GM21390 (cell line): Measurements from ENCODE around the gene TRIM44.
"Not testable (repeated sequence)": the region's sequence is repeated elsewhere in the genome, so short reads cannot be mapped to it uniquely, and the experiment has no call there.

ENCODE experiments used
- ATAC-seq: cut with Tn5 transposase; IDR thresholded peaks from one replicate; pipeline ENCODE4 v1.9.1; 2021; ENCODE audit not compliant: unreplicated experiment

Gene TRIM44

GRCh38 chr11:35750315-35750714 lies 87.7 kb downstream of the TRIM44 start:
- no peak for ATAC-seq

- ATAC-seq: no peak
Observed at GRCh38 chr11:35750981-35751663, 88.5 kb downstream of the TRIM44 start.

GRCh38 chr11:35751664-35752061 lies 89.1 kb downstream of the TRIM44 start:
- ATAC-seq: no peak

- no peak for ATAC-seq
Observed at GRCh38 chr11:35752115-35752514, 89.5 kb downstream of the TRIM44 start.

GRCh38 chr11:35753573-35753972 lies 91.0 kb downstream of the TRIM44 start:
- ATAC-seq: not testable (repeated sequence)

GRCh38 chr11:35759951-35760350 lies 97.4 kb downstream of the TRIM44 start:
- not testable (repeated sequence) for ATAC-seq

DNA sequence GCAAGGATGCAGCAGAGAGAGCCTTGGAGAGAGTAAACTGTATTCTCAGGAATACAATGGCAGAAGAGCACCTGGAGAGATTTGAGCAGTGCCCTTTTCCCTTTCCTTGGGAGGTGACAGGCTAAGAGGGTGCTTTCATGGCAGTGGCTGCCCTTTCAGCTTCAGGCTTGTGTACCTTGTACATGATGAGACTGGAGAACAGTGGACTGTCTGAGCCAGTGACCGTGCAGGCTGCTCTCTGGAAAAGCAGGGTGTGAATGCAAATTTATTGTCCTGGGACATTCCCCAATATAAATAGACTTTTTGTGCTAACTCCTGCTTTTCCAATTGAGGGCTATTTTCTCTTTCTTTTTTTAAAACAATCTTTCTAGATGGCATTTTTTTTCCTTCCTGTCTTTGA lies 99.3 kb downstream of the TRIM44 start:
- no peak for ATAC-seq

DNA sequence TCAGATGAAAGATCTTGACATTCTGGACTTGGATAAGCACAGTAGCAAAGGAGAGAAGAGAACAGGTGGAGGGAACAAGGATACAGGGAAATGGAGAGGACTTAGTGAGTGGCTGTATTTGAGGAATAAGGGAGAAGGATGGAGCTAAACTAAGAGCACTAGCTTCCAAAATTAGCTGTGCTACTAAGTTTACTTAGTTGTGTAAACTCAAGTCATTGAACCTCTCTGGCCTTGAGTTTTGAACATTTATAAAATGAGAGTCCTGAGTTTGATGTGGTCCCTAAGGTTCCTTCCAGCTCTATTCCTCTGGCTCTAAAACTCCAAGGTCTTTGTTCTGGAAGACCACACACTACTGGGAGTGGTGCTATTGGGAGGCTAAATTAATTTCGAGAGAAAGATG lies 100.7 kb downstream of the TRIM44 start:
- ATAC-seq: no peak

DNA sequence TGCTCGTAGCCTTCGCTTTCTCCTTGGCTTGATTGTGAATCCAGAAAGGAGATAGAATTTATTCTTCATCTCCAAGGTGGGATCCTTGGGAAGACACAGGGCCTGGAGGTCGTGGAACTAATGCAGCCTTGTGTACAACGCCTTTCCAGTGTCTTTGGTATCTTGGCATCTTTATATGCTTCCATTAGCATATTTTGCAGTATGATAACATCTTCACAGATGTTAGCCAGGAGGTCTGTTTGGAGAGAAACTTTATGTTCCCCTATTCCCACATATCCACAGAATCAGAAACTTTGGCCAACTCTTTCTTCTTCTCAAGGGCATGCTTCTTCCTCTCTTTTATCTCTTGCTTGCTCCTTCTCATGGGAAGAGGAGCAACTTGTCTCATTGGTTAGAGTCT lies 101.2 kb downstream of the TRIM44 start:
- ATAC-seq: no peak

GRCh38 chr11:35764417-35764816 lies 101.8 kb downstream of the TRIM44 start:
- ATAC-seq: no peak

GRCh38 chr11:35765211-35765610 lies 102.6 kb downstream of the TRIM44 start:
- no peak for ATAC-seq

GRCh38 chr11:35766651-35767050 lies 104.1 kb downstream of the TRIM44 start:
- no peak for ATAC-seq

DNA sequence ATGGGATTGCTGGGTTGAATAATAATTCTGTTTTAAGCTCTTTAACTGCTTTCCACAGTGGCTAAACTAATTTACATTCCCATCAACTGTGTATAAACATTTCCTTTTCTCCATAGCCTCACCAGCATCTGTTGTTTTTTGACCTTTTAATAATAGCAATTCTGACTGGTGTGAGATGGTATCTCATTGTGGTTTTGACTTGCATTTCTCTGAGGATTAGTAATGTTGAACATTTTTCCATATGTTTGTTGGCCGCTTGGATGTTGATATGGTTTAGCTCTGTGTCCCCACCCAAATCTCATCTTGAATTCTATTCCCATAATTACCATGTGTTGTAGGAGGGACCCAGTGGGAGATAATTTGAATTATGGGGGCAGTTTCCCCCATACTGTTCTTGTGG lies 107.8 kb downstream of the TRIM44 start:
- not testable (repeated sequence) for ATAC-seq

- ATAC-seq: no peak
Observed at GRCh38 chr11:35771722-35772121, 109.1 kb downstream of the TRIM44 start.

GRCh38 chr11:35777241-35777640 lies 114.7 kb downstream of the TRIM44 start:
- ATAC-seq: not testable (repeated sequence)

GRCh38 chr11:35778943-35779342 lies 116.4 kb downstream of the TRIM44 start:
- not testable (repeated sequence) for ATAC-seq

- ATAC-seq: no peak
Observed at GRCh38 chr11:35779409-35779808, 116.8 kb downstream of the TRIM44 start.

GRCh38 chr11:35780951-35781860 lies 118.6 kb downstream of the TRIM44 start:
- no peak for ATAC-seq

- no peak for ATAC-seq
Observed at GRCh38 chr11:35781861-35782470, 119.4 kb downstream of the TRIM44 start.

GRCh38 chr11:35783809-35784208 lies 121.2 kb downstream of the TRIM44 start:
- no peak for ATAC-seq

- ATAC-seq: peak; percentile 48
Observed at GRCh38 chr11:35784699-35785098, 122.1 kb downstream of the TRIM44 start.
